Measurements from ENCODE around the gene DCHS2. TPM values are rescaled to one million over a fixed set of nuclear protein-coding genes. Genes with fewer than 3 reads are reported as not detected.

The DCHS2 gene
- total RNA-seq, 1 donor from 2014 or later, result not detected

- H3K4me1 Mint-ChIP-seq (ENCODE audit: unreplicated experiment), result peaks cover 5% of the 10 kb centered on the region
- H3K27me3 Mint-ChIP-seq (ENCODE audit: unreplicated experiment), result peaks cover 5% of the 10 kb centered on the region
- H3K36me3 Mint-ChIP-seq (ENCODE audit: low read depth, unreplicated experiment), result no peaks in the 10 kb centered on the region
- no peak overlapping the region for H3K27ac Mint-ChIP-seq (ENCODE audit: unreplicated experiment)
- no peak overlapping the region for H3K4me3 Mint-ChIP-seq (ENCODE audit: unreplicated experiment)
- H3K9me3 Mint-ChIP-seq (ENCODE audit: unreplicated experiment), result no peaks in the 10 kb centered on the region
- no peak for TF ChIP-seq CTCF (IDR thresholded peaks at IDR 0.05; ENCODE audit: unreplicated experiment)
- DNase-seq (ENCODE audit: low spot score), result no peak
These were observed 24.9 kb upstream of the DCHS2 start for GRCh38 chr4:154516318-154517029.

GRCh38 chr4:154511981-154512380 is 20.4 kb upstream of the DCHS2 start:
- H3K4me1 Mint-ChIP-seq (ENCODE audit: unreplicated experiment), result no peaks in the 10 kb centered on the region
- no peaks in the 10 kb centered on the region for H3K36me3 Mint-ChIP-seq (ENCODE audit: low read depth, unreplicated experiment)
- TF ChIP-seq CTCF (IDR thresholded peaks at IDR 0.05; ENCODE audit: unreplicated experiment), result no peak
- DNase-seq (ENCODE audit: low spot score), result no peak
- no peak overlapping the region for H3K27ac Mint-ChIP-seq (ENCODE audit: unreplicated experiment)
- no peak overlapping the region for H3K4me3 Mint-ChIP-seq (ENCODE audit: unreplicated experiment)
- H3K9me3 Mint-ChIP-seq (ENCODE audit: unreplicated experiment), result no peaks in the 10 kb centered on the region
- no peaks in the 10 kb centered on the region for H3K27me3 Mint-ChIP-seq (ENCODE audit: unreplicated experiment)

- Mint-ChIP-seq H3K27me3 (ENCODE audit: unreplicated experiment) (no peaks in the 10 kb centered on the region), H3K4me3 (ENCODE audit: unreplicated experiment) (no peak overlapping the region), H3K9me3 (ENCODE audit: unreplicated experiment) (no peaks in the 10 kb centered on the region), H3K27ac (ENCODE audit: unreplicated experiment) (no peak overlapping the region), H3K36me3 (ENCODE audit: low read depth, unreplicated experiment) (no peaks in the 10 kb centered on the region), H3K4me1 (ENCODE audit: unreplicated experiment) (no peaks in the 10 kb centered on the region)
- no peak for TF ChIP-seq CTCF (IDR thresholded peaks at IDR 0.05; ENCODE audit: unreplicated experiment)
- DNase-seq (ENCODE audit: low spot score), result no peak
These were observed 19.9 kb upstream of the DCHS2 start for GRCh38 chr4:154511548-154511947.

- DNase-seq (ENCODE audit: low spot score), result no peak
- H3K27me3 Mint-ChIP-seq (ENCODE audit: unreplicated experiment), result no peaks in the 10 kb centered on the region
- no peaks in the 10 kb centered on the region for H3K9me3 Mint-ChIP-seq (ENCODE audit: unreplicated experiment)
- H3K36me3 Mint-ChIP-seq (ENCODE audit: low read depth, unreplicated experiment), result no peaks in the 10 kb centered on the region
- no peak for TF ChIP-seq CTCF (IDR thresholded peaks at IDR 0.05; ENCODE audit: unreplicated experiment)
- H3K4me3 Mint-ChIP-seq (ENCODE audit: unreplicated experiment), result no peak overlapping the region
- no peak overlapping the region for H3K27ac Mint-ChIP-seq (ENCODE audit: unreplicated experiment)
- peaks cover 5% of the 10 kb centered on the region for H3K4me1 Mint-ChIP-seq (ENCODE audit: unreplicated experiment)
These were observed 15.6 kb upstream of the DCHS2 start for GRCh38 chr4:154507156-154507555.

- no peak for DNase-seq (ENCODE audit: low spot score)
These were observed 14.7 kb upstream of the DCHS2 start for GRCh38 chr4:154506253-154506652.

More at GRCh38 chr4:154506253-154506652, 14.7 kb upstream of the DCHS2 start:
- peak; percentile 47 for TF ChIP-seq CTCF (IDR thresholded peaks at IDR 0.05; ENCODE audit: unreplicated experiment)
- Mint-ChIP-seq H3K27me3 (ENCODE audit: unreplicated experiment) (no peaks in the 10 kb centered on the region), H3K36me3 (ENCODE audit: low read depth, unreplicated experiment) (no peaks in the 10 kb centered on the region), H3K4me3 (ENCODE audit: unreplicated experiment) (no peak overlapping the region), H3K9me3 (ENCODE audit: unreplicated experiment) (no peaks in the 10 kb centered on the region), H3K4me1 (ENCODE audit: unreplicated experiment) (peaks cover 5% of the 10 kb centered on the region), H3K27ac (ENCODE audit: unreplicated experiment) (no peak overlapping the region)

Measured in endothelial cell (in vitro differentiated cells).